LNCaP clone FGC (cell line): Measurements from ENCODE around the gene MED13L.

Experiments
- DNase-seq: peaks from one replicate; pipeline ENCODE4 v3.0.0-alpha.2; 2011; ENCODE audit warnings: low read depth
- H3K4me3 ChIP-seq: 2 replicates; pipeline ENCODE4 v1.5.1; 2011; ENCODE audit warnings: mild to moderate bottlenecking, low read depth, low read length, control low read depth
- TF ChIP-seq, protein P1 (sequence below): IDR thresholded peaks from 2 replicates; pipeline ENCODE4 v1.5.1; 2012; ENCODE audit warnings: mild to moderate bottlenecking; ENCODE audit not compliant: control insufficient read depth, insufficient read depth; ENCODE audit errors: extremely low read depth

The MED13L gene

DNA sequence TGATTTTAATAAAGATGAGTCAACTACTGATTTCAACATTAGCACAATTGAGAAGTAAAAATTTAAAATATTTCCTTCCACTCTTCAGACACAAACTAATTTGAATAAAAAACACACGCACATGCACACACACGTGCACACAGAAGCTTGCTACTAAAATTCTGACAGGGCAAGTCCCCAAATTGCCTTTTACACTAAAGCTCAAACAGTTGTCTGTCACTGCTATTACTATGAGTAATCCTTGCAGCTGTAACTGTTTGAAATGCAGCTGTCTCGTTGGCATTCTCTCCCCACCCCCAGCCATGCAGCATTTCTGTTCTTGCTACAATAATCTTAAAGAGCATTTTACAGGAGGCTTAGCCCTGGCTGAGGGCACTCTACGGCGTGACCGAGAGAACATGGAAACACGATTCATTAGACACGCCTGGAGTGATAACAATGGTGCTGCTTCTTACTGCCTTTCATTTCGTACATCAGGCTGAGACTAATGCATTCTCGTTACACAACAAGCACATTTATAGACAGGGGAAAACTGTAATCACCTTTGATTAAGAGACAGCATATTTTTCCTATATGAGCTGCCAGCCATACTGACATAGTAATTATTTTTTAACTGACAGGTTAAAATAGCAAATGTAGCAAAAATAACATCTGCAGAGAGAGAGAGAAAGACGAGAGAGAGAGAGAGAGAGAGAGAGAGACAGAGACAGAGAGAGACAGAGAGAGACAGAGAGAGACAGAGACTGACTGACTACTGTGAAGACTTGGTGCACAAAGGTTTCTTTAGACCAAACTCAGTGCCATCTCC lies 153.8 kb downstream of the MED13L start:
- no peak overlapping the region for H3K4me3 ChIP-seq
- TF ChIP-seq, protein P1, sequence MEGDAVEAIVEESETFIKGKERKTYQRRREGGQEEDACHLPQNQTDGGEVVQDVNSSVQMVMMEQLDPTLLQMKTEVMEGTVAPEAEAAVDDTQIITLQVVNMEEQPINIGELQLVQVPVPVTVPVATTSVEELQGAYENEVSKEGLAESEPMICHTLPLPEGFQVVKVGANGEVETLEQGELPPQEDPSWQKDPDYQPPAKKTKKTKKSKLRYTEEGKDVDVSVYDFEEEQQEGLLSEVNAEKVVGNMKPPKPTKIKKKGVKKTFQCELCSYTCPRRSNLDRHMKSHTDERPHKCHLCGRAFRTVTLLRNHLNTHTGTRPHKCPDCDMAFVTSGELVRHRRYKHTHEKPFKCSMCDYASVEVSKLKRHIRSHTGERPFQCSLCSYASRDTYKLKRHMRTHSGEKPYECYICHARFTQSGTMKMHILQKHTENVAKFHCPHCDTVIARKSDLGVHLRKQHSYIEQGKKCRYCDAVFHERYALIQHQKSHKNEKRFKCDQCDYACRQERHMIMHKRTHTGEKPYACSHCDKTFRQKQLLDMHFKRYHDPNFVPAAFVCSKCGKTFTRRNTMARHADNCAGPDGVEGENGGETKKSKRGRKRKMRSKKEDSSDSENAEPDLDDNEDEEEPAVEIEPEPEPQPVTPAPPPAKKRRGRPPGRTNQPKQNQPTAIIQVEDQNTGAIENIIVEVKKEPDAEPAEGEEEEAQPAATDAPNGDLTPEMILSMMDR, result no peak
- DNase-seq, result no peak

DNA sequence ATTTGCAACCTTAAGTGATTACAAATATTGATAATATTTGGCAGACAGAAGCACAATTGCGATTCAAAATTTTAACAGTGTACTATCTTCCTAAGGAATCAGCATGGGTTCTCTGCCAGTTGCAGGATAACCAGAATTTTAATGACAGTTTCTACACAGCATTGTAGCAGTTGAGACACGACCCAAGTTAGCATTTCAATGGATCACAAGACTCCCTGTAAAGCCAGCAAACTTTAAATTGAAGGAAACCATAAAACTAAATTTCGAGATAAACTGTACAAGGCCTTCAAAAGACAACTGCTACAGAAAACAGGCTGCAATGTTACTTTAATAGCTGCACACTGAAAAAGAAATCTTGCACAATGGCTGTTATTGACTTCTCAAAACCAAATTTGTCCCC lies 154.9 kb downstream of the MED13L start:
- TF ChIP-seq, protein P1, result no peak
- no peak overlapping the region for H3K4me3 ChIP-seq
- no peak for DNase-seq

DNA sequence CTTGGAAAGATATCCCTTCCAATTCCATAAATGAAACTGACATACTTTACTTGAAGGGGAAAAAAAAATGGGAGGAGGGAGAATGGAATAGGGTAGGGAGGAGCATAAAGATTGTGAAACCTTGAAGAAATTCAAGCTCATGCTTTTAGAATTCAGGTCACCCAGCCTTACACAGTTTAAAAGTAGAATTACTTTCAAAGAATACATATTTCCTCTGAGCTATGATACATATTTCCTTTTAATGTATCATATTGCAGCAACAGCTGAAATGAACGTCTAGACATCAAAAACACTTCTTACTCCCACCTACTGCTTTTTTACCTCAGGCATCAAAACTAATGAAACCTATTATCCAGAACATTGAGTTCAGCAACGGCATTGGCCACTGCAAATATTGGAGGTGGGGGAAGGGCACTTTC lies 156.0 kb downstream of the MED13L start:
- DNase-seq, result no peak
- TF ChIP-seq, protein P1, result no peak
- H3K4me3 ChIP-seq, result no peak overlapping the region

DNA sequence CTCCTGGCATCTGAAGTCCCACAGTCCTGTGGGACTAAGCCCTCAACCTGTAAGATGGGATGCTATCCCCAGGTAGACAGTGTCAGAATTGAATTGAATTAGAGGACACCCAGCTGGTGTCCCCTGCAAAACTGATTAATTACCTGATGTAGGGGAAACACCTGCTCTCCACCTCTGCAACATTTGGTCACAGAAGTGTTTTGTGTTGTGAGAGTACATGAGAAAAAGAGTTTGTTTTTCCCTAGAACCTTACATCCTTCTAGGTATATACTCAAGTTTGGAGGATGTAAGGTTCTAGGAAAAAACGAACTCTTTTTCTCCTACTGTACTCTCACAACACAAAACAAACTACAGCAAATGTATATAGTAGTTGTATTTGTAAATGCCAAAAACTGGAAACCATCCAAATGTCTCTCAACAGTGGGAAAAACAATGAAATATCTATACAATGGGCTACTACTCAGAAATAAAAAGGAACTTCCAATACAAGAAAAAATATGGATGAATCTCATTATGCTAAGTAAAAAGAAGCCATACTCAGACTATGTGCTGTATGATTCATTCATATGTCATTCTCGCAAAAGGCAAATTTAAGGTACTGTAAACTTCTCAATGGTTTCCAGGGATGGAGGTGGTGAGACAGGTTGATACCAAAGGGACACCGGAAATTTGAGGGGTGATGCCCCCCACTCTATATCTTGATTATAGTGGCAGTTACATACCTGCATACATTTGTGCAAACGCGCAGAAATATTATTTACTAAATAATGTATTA lies 160.7 kb downstream of the MED13L start:
- TF ChIP-seq, protein P1, result no peak
- no peak for DNase-seq
- H3K4me3 ChIP-seq, result no peak overlapping the region

DNA sequence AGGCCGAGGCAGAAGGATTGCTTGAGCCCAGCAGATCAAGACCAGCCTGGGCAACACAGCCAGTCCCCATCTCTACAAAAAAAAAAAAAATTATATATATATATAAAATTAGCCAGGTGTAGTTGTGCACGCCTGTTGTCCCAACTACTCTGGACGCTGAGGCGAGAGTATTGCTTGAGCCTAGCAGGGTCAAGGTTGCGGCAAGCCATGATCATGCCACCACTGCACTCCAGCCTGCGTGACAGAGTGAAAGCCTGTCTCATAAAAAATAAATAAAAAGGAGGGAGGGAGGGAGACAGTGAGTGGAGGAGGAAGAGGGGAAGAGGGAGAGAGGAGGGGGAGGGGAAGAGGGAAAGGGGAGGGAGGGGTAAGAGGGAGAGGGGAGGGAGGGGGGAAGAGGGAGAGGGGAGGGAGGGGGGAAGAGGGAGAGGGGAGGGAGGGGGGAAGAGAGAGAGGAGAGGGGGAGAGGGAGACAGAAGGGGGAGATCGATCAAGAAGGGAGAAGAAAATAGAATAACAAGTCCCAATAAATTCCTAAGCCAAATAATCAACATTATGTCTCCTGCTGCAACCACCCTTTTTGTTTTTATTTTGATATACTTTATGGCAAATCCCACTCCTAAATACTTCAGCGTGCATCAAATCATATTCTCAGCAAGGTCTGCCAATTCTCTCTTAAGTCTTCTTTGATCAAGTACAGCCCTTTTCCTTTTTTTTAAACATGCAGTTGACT lies 163.9 kb downstream of the MED13L start:
- no peak for DNase-seq
- TF ChIP-seq, protein P1, result no peak

DNA sequence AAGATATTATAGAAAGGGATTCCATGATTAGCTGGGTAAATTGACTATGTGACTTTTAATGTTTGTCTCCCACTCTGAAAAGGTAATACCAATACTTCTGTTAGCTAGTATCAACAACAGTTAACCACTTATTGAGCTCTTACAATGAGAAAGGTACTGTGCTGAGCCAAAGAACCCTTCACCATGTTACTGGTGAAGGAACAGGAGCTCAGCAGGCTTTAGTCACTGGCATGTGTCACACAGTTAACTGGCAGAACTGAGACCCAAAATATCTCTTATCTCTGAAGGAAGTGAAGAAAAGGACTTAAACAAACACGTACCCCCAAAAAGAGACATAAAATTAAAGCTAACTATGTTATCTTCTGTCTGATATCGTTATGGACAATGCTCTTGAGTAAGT lies 170.6 kb downstream of the MED13L start:
- no peak overlapping the region for H3K4me3 ChIP-seq
- TF ChIP-seq, protein P1, result no peak
- DNase-seq, result no peak

More for the DNA sequence above, 163.9 kb downstream of the MED13L start:
- no peak overlapping the region for H3K4me3 ChIP-seq
